ENCODE measurements around the gene CELF5. TPM values are rescaled to one million over a fixed set of nuclear protein-coding genes. Genes with fewer than 3 reads are reported as not detected.

The CELF5 gene
- total RNA-seq, 1 donor from 2014 or later = 1.7 TPM

DNA sequence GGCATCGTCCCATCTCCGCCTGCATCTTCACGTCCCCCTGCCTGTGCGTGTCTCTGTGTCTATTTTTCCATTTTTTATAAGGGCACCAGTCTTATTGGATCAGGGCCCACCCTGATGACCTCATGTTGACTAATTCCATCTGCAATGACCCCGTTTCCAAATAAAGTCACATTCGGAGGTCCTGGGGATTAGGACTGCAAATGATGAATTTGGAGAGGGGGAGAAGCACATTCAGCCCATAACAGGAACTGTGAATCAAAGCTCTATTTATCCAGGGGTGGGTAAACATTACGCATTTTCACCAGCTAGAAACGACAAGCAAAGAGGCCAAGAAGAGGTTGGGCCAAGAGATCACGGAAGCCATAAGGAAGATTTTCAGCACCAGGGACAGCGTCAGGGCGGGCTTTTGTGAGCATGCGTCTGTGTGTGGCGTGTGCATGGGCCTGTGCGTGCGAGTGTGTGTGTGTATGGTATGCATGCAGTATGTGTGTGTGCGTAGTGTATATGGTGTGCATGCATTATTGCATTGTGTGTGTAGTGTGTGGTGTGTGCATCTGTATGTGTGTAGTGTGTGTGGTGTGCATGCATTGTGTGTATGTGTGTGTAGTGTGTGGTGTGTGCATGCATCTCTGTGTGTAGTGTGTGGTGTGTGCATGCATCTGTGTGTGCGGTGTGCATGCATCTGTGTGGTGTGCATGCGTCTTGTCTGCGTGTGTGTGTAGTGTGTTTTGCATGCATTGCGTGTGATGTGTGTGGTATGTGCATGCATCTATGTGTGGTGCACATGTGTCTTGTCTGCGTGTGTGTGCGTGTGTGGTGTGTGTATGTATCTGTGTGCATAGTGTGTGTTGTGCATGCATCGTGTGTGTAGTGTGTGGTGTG lies 19.6 kb downstream of the CELF5 start:
- Mint-ChIP-seq H3K4me1 (ENCODE audit: low read depth) (no peaks in the 10 kb centered on the region), H3K36me3 (ENCODE audit: insufficient read depth) (no peaks in the 10 kb centered on the region), H3K4me3 (ENCODE audit: low read depth) (no peak overlapping the region), H3K27me3 (peaks cover 10% of the 10 kb centered on the region), H3K9me3 (ENCODE audit: low read depth) (no peaks in the 10 kb centered on the region), H3K27ac (no peak overlapping the region)
- TF ChIP-seq, protein P1, sequence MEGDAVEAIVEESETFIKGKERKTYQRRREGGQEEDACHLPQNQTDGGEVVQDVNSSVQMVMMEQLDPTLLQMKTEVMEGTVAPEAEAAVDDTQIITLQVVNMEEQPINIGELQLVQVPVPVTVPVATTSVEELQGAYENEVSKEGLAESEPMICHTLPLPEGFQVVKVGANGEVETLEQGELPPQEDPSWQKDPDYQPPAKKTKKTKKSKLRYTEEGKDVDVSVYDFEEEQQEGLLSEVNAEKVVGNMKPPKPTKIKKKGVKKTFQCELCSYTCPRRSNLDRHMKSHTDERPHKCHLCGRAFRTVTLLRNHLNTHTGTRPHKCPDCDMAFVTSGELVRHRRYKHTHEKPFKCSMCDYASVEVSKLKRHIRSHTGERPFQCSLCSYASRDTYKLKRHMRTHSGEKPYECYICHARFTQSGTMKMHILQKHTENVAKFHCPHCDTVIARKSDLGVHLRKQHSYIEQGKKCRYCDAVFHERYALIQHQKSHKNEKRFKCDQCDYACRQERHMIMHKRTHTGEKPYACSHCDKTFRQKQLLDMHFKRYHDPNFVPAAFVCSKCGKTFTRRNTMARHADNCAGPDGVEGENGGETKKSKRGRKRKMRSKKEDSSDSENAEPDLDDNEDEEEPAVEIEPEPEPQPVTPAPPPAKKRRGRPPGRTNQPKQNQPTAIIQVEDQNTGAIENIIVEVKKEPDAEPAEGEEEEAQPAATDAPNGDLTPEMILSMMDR (IDR thresholded peaks at IDR 0.05; ENCODE audit: unreplicated experiment) = no peak
- DNase-seq (ENCODE audit: low spot score, unreplicated experiment) = peak; percentile 63

- H3K4me3 Mint-ChIP-seq (ENCODE audit: low read depth) = no peak overlapping the region
- no peak overlapping the region for H3K27ac Mint-ChIP-seq
- no peaks in the 10 kb centered on the region for H3K4me1 Mint-ChIP-seq (ENCODE audit: low read depth)
- TF ChIP-seq, protein P1 (IDR thresholded peaks at IDR 0.05; ENCODE audit: unreplicated experiment) = no peak
- no peak for DNase-seq (ENCODE audit: low spot score, unreplicated experiment)
- H3K36me3 Mint-ChIP-seq (ENCODE audit: insufficient read depth) = no peaks in the 10 kb centered on the region
- H3K9me3 Mint-ChIP-seq (ENCODE audit: low read depth) = no peaks in the 10 kb centered on the region
- peaks cover 7% of the 10 kb centered on the region for H3K27me3 Mint-ChIP-seq
Measured at GRCh38 chr19:3245050-3245449, 20.6 kb downstream of the CELF5 start.

- TF ChIP-seq, protein P1 (IDR thresholded peaks at IDR 0.05; ENCODE audit: unreplicated experiment) = no peak
- H3K9me3 Mint-ChIP-seq (ENCODE audit: low read depth) = peaks cover 3% of the 10 kb centered on the region
- no peaks in the 10 kb centered on the region for H3K4me1 Mint-ChIP-seq (ENCODE audit: low read depth)
- DNase-seq (ENCODE audit: low spot score, unreplicated experiment) = no peak
- H3K27ac Mint-ChIP-seq = no peak overlapping the region
- no peak overlapping the region for H3K4me3 Mint-ChIP-seq (ENCODE audit: low read depth)
- peaks cover 7% of the 10 kb centered on the region for H3K27me3 Mint-ChIP-seq
- H3K36me3 Mint-ChIP-seq (ENCODE audit: insufficient read depth) = no peaks in the 10 kb centered on the region
Measured at GRCh38 chr19:3248728-3249326, 24.4 kb downstream of the CELF5 start.

DNA sequence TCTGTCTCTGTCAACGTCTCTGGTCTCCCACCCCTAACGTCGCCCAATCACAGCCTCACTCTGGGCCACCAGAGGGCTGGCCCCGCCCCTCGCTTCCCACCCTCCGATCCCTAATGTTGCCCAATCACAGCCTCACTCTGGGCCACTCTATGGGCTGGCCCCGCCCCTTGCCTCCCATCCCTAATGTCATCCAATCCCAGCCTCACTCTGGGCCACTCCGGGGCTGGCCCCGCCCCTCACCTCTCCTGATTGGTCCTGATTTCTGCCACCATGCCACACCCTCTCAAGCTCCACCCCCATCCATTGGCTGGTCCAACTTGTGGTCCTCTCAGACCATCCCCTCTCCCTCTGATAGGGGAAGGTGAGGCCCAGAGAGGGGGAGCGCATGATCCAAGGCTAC lies 24.9 kb downstream of the CELF5 start:
- DNase-seq (ENCODE audit: low spot score, unreplicated experiment) = no peak
- Mint-ChIP-seq H3K27me3 (peaks cover 11% of the 10 kb centered on the region), H3K27ac (no peak overlapping the region), H3K9me3 (ENCODE audit: low read depth) (peaks cover 3% of the 10 kb centered on the region), H3K4me3 (ENCODE audit: low read depth) (no peak overlapping the region), H3K36me3 (ENCODE audit: insufficient read depth) (no peaks in the 10 kb centered on the region), H3K4me1 (ENCODE audit: low read depth) (no peaks in the 10 kb centered on the region)
- TF ChIP-seq, protein P1 (IDR thresholded peaks at IDR 0.05; ENCODE audit: unreplicated experiment) = no peak

- no peak for DNase-seq (ENCODE audit: low spot score, unreplicated experiment)
- peaks cover 3% of the 10 kb centered on the region for H3K9me3 Mint-ChIP-seq (ENCODE audit: low read depth)
- peaks cover 16% of the 10 kb centered on the region for H3K27me3 Mint-ChIP-seq
- TF ChIP-seq, protein P1 (IDR thresholded peaks at IDR 0.05; ENCODE audit: unreplicated experiment) = peak; percentile 39
- H3K36me3 Mint-ChIP-seq (ENCODE audit: insufficient read depth) = no peaks in the 10 kb centered on the region
- H3K27ac Mint-ChIP-seq = no peak overlapping the region
- H3K4me1 Mint-ChIP-seq (ENCODE audit: low read depth) = no peaks in the 10 kb centered on the region
- no peak overlapping the region for H3K4me3 Mint-ChIP-seq (ENCODE audit: low read depth)
Measured at GRCh38 chr19:3250675-3251074, 26.2 kb downstream of the CELF5 start.

All from progenitor cell of endocrine pancreas (in vitro differentiated cells).